Stimulated activated naive CD8-positive, alpha-beta T cell treated with anti-CD3 and anti-CD28 coated beads, Interleukin-15, Interleukin-2, amounts not matched to agents 100 ng/mL and 50 ng/mL, for 24 hours (primary cell): ENCODE data around the gene ZNF593.
A peak's percentile ranks its signal among the peaks of the same experiment; 100 is the strongest.

Experiments
- H3K27ac Mint-ChIP-seq: one replicate; pipeline ENCODE4 v1.8.0; 2021; ENCODE audit warnings: mild to moderate bottlenecking, mixed read lengths
- H3K27me3 Mint-ChIP-seq: one replicate; pipeline ENCODE4 v1.8.0; 2021; ENCODE audit warnings: mixed read lengths
- H3K36me3 Mint-ChIP-seq: one replicate; pipeline ENCODE4 v1.8.0; 2021; ENCODE audit warnings: low read depth, mixed read lengths
- H3K4me1 Mint-ChIP-seq: one replicate; pipeline ENCODE4 v1.8.0; 2021; ENCODE audit warnings: low read depth, mixed read lengths
- H3K4me3 Mint-ChIP-seq: one replicate; pipeline ENCODE4 v1.8.0; 2021; ENCODE audit warnings: mild to moderate bottlenecking, mixed read lengths
- H3K9me3 Mint-ChIP-seq: one replicate; pipeline ENCODE4 v1.8.0; 2021; ENCODE audit warnings: mixed read lengths

ZNF593 gene

DNA sequence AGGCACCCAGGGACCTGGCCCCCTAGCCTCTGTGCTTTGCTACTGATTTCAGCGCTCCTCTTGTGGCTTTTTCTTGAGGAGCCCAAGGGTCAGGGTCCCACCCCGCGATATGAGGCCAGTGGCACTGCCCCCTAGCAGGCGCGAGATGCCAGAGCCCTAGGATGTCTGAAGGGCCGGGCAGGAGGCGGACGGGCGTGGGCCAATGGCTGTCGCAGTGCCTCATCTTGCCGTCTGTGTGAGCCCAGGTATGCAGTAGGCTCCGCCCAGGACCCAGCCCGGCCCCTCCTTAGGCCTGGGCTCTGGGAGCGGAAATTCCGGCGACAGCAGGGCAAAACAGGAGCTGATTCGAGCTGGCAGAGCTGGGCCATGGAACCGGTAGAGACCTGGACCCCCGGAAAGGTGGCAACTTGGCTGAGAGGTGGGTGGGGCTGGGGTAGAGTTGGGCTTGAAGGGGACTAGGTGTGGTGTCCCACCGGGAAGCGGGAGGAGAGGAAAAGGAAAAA is 7.5 kb downstream of the ZNF593 start, which contains the start of gene CNKSR1:
Gene CNKSR1 (plus strand): TSS at position 310 of the 503 bp plus-strand sequence. CDS start 57 bp downstream, at position 367.
- H3K27ac Mint-ChIP-seq = no peak within 1 kb of the TSS
- peaks cover 6% of the 10 kb centered on the region for H3K4me1 Mint-ChIP-seq
- peak within 1 kb of the TSS; percentile 26 for H3K4me3 Mint-ChIP-seq
- no peaks in the 10 kb centered on the region for H3K27me3 Mint-ChIP-seq
- H3K9me3 Mint-ChIP-seq = no peaks in the 10 kb centered on the region
- no peaks in the 10 kb centered on the region for H3K36me3 Mint-ChIP-seq

- H3K4me1 Mint-ChIP-seq = peaks cover 6% of the 10 kb centered on the region
- H3K4me3 Mint-ChIP-seq = no peak overlapping the region
- no peak overlapping the region for H3K27ac Mint-ChIP-seq
- no peaks in the 10 kb centered on the region for H3K9me3 Mint-ChIP-seq
- H3K27me3 Mint-ChIP-seq = no peaks in the 10 kb centered on the region
- no peaks in the 10 kb centered on the region for H3K36me3 Mint-ChIP-seq
Observed at GRCh38 chr1:26180010-26180506, 10.3 kb downstream of the ZNF593 start.

GRCh38 chr1:26181586-26182382 is 12.1 kb downstream of the ZNF593 start:
- Mint-ChIP-seq H3K36me3 (no peaks in the 10 kb centered on the region), H3K27ac (no peak overlapping the region), H3K4me3 (no peak overlapping the region), H3K27me3 (no peaks in the 10 kb centered on the region), H3K4me1 (peaks cover 6% of the 10 kb centered on the region), H3K9me3 (no peaks in the 10 kb centered on the region)

DNA sequence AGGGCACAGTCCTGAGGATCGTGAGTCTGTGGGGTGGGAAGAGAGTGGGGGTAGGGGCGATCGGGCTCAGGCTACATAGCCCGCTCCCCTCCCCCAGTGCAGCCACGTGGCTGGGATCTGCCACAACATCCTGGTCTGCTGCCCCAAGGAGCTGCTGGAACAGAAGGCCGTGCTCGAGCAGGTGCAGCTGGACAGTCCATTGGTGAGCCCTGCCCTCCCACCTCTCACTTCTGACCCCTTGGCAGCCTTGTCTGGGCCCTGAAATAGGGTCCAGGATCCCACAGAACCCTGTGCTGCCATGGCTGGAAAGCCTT is 12.6 kb downstream of the ZNF593 start:
- no peak overlapping the region for H3K4me3 Mint-ChIP-seq
- no peaks in the 10 kb centered on the region for H3K36me3 Mint-ChIP-seq
- no peaks in the 10 kb centered on the region for H3K27me3 Mint-ChIP-seq
- no peaks in the 10 kb centered on the region for H3K9me3 Mint-ChIP-seq
- no peak overlapping the region for H3K27ac Mint-ChIP-seq
- peaks cover 6% of the 10 kb centered on the region for H3K4me1 Mint-ChIP-seq

DNA sequence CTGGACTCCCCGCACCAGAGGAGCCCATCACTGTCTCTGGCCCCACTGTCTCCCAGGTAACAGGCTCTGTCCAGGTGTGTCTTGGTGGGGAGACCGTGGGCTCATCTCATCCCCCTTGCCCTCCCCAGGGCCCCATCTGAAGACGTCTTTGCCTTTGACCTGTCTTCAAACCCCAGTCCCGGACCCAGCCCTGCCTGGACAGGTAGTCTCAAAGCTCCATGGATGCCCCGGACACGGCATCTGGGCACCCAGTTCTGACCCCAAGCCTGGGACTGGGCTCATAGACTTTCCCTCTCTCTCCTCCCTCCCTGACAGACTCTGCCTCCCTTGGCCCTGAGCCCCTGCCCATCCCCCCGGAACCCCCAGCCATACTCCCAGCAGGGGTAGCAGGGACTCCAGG is 14.4 kb downstream of the ZNF593 start:
- Mint-ChIP-seq H3K27ac (no peak overlapping the region), H3K36me3 (no peaks in the 10 kb centered on the region), H3K9me3 (no peaks in the 10 kb centered on the region), H3K4me3 (no peak overlapping the region), H3K27me3 (no peaks in the 10 kb centered on the region), H3K4me1 (peaks cover 6% of the 10 kb centered on the region)

DNA sequence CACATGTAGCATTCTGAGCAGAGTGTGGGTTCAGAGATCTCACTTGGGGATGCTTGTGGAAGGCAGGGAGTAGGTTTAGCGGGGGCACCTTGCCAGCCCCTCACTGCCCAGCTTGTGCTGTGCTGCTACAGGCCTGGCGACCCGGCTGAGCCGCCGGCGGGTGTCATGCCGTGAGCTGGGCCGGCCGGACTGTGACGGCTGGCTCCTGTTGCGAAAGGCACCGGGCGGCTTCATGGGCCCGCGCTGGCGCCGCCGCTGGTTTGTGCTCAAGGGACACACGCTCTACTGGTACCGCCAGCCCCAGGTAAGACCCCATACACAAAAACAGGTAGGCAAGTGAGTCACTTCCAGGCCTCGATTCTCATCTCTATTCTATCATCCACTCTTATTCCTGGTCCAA is 15.2 kb downstream of the ZNF593 start:
- Mint-ChIP-seq H3K9me3 (no peaks in the 10 kb centered on the region), H3K4me3 (no peak overlapping the region), H3K27ac (no peak overlapping the region), H3K27me3 (no peaks in the 10 kb centered on the region), H3K4me1 (peaks cover 6% of the 10 kb centered on the region), H3K36me3 (no peaks in the 10 kb centered on the region)

DNA sequence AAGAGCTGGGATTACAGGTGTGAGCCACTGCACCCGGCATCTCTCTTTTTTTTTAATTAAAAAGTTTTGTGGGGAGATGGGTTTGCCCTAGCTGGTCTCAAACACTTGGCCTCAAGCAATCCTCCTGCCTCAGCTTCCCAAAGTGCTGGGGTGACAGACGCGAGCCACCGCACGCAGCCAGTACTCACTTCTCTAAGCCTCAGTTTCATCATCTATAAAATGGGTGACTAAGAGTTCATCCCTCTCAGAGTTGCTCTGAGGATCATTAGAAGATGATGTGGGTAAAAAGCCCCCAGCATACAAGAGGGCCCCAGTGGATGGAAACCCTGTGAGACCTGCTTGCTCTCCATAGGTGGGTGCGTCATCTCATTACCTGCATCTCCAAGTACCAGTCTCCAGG is 18.2 kb downstream of the ZNF593 start:
- Mint-ChIP-seq H3K4me3 (no peak overlapping the region), H3K27ac (no peak overlapping the region), H3K36me3 (no peaks in the 10 kb centered on the region), H3K9me3 (no peaks in the 10 kb centered on the region), H3K27me3 (no peaks in the 10 kb centered on the region), H3K4me1 (peaks cover 8% of the 10 kb centered on the region)

DNA sequence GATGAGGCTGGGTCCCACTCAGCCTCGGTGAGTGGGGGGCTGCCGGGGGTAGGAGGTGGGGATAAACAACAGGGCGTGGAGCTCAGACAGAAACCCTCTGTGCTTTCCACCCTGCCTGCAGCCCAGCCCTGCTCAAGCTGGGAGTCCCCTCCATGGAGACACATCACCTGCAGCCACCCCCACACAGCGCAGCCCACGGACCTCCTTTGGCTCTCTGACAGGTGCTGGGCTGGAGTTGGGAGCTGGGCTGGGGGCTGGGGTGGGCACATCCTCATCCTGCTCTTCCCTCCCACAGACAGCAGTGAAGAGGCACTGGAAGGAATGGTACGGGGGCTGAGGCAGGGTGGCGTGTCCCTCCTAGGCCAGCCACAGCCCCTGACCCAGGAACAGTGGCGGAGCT is 18.8 kb downstream of the ZNF593 start:
- peaks cover 8% of the 10 kb centered on the region for H3K4me1 Mint-ChIP-seq
- H3K9me3 Mint-ChIP-seq = no peaks in the 10 kb centered on the region
- H3K27me3 Mint-ChIP-seq = no peaks in the 10 kb centered on the region
- H3K36me3 Mint-ChIP-seq = no peaks in the 10 kb centered on the region
- H3K27ac Mint-ChIP-seq = no peak overlapping the region
- H3K4me3 Mint-ChIP-seq = no peak overlapping the region

GRCh38 chr1:26189331-26189730 is 19.6 kb downstream of the ZNF593 start:
- no peaks in the 10 kb centered on the region for H3K9me3 Mint-ChIP-seq
- H3K4me1 Mint-ChIP-seq = peaks cover 8% of the 10 kb centered on the region
- no peak overlapping the region for H3K4me3 Mint-ChIP-seq
- H3K36me3 Mint-ChIP-seq = no peaks in the 10 kb centered on the region
- H3K27ac Mint-ChIP-seq = no peak overlapping the region
- no peaks in the 10 kb centered on the region for H3K27me3 Mint-ChIP-seq

GRCh38 chr1:26189751-26190275 is 20.1 kb downstream of the ZNF593 start:
- H3K36me3 Mint-ChIP-seq = no peaks in the 10 kb centered on the region
- H3K9me3 Mint-ChIP-seq = no peaks in the 10 kb centered on the region
- H3K4me1 Mint-ChIP-seq = peaks cover 8% of the 10 kb centered on the region
- no peak overlapping the region for H3K4me3 Mint-ChIP-seq
- no peak overlapping the region for H3K27ac Mint-ChIP-seq
- no peaks in the 10 kb centered on the region for H3K27me3 Mint-ChIP-seq

DNA sequence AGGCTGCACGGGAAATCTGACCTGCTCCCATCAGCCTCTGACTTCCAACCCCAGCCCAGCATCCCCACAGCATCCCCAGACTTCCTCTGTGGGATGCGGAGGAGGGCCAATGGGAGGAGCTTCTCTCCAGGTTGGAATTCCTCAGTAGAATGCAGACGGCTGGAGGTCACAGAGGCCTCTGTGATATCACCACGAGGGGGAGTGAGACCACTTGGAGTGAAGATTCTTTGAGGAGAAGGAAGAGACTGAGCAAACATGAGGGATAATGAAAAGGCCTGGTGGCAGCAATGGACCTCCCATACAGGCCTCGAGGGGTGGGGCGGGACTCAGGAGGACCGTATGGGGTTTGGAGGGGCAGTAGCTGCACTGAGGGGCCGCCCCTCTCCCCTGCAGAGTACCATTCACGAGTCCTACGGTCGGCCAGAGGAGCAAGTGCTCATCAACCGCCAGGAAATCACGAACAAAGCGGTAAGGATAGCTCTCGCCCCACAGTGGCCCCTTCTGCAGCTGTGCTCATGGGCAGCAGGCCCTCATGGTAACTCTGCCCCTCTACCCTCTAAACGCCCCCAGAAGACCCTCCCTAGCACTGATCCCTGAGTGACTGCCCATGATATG is 20.8 kb downstream of the ZNF593 start, which contains the start of gene CATSPER4:
Gene CATSPER4 (plus strand): TSS at position 230 of the 615 bp plus-strand sequence. CDS start 26 bp downstream, at position 256.
- Mint-ChIP-seq H3K27ac (no peak within 1 kb of the TSS), H3K9me3 (no peaks in the 10 kb centered on the region), H3K4me3 (no peak within 1 kb of the TSS), H3K36me3 (no peaks in the 10 kb centered on the region), H3K27me3 (no peaks in the 10 kb centered on the region), H3K4me1 (peaks cover 8% of the 10 kb centered on the region)

- H3K4me3 Mint-ChIP-seq = no peak overlapping the region
- H3K27ac Mint-ChIP-seq = peak overlapping the region; percentile 73
- H3K27me3 Mint-ChIP-seq = no peaks in the 10 kb centered on the region
- peaks cover 8% of the 10 kb centered on the region for H3K4me1 Mint-ChIP-seq
- H3K9me3 Mint-ChIP-seq = no peaks in the 10 kb centered on the region
- no peaks in the 10 kb centered on the region for H3K36me3 Mint-ChIP-seq
Observed at GRCh38 chr1:26191739-26192138, 22.0 kb downstream of the ZNF593 start.

- Mint-ChIP-seq H3K4me1 (peaks cover 13% of the 10 kb centered on the region), H3K9me3 (no peaks in the 10 kb centered on the region), H3K36me3 (no peaks in the 10 kb centered on the region), H3K27me3 (no peaks in the 10 kb centered on the region), H3K27ac (no peak overlapping the region), H3K4me3 (no peak overlapping the region)
Observed at GRCh38 chr1:26195805-26196204, 26.1 kb downstream of the ZNF593 start.

GRCh38 chr1:26197301-26197700 is 27.6 kb downstream of the ZNF593 start:
- no peaks in the 10 kb centered on the region for H3K27me3 Mint-ChIP-seq
- H3K4me3 Mint-ChIP-seq = no peak overlapping the region
- no peak overlapping the region for H3K27ac Mint-ChIP-seq
- H3K9me3 Mint-ChIP-seq = no peaks in the 10 kb centered on the region
- H3K36me3 Mint-ChIP-seq = no peaks in the 10 kb centered on the region
- H3K4me1 Mint-ChIP-seq = peaks cover 20% of the 10 kb centered on the region

DNA sequence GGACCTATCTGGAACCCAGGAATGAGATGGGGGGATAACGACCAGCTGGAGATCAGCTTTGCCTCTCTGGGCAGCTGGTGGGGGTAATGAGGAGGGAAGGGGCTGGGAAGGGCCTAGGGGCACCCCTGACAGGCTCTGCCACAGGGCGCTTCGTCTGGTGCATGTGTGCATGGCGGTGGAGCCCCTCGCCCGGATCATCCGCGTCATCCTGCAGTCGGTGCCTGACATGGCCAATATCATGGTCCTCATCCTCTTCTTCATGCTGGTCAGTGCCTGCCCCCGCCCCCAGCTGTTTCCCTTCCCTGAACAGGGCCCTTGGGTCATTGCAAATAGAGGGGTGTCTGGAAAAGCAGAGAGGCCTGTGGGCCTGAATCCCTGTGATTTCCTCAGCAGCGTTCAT is 28.1 kb downstream of the ZNF593 start:
- H3K27ac Mint-ChIP-seq = no peak overlapping the region
- H3K4me3 Mint-ChIP-seq = no peak overlapping the region
- no peaks in the 10 kb centered on the region for H3K27me3 Mint-ChIP-seq
- peaks cover 24% of the 10 kb centered on the region for H3K4me1 Mint-ChIP-seq
- H3K9me3 Mint-ChIP-seq = no peaks in the 10 kb centered on the region
- no peaks in the 10 kb centered on the region for H3K36me3 Mint-ChIP-seq
